Ishikawa (cell line): ENCODE measurements around the gene SPAG6.

Experiments
- CEBPB ChIP-seq: IDR thresholded peaks from 2 replicates; pipeline ENCODE4 v1.6.1; 2012
- CREB1 ChIP-seq: IDR thresholded peaks from 2 replicates; pipeline ENCODE4 v1.6.1; 2012; ENCODE audit warnings: low read depth
- EGR1 ChIP-seq: IDR thresholded peaks from 2 replicates; pipeline ENCODE4 v1.6.1; 2012
- EP300 ChIP-seq: IDR thresholded peaks from 2 replicates; pipeline ENCODE4 v1.6.1; 2012; ENCODE audit warnings: borderline replicate concordance
- FOXM1 ChIP-seq: IDR thresholded peaks from 2 replicates; pipeline ENCODE4 v1.6.1; 2012; ENCODE audit warnings: low read depth, borderline replicate concordance
- NFIC ChIP-seq: IDR thresholded peaks from 2 replicates; pipeline ENCODE4 v1.6.1; 2012
- RAD21 ChIP-seq: IDR thresholded peaks from 2 replicates; pipeline ENCODE4 v1.6.1; 2012; ENCODE audit warnings: low read depth
- TAF1 ChIP-seq: IDR thresholded peaks from 2 replicates; pipeline ENCODE4 v1.6.1; 2012; ENCODE audit warnings: low read depth, mild to moderate bottlenecking
- TCF12 ChIP-seq: IDR thresholded peaks from 2 replicates; pipeline ENCODE4 v1.6.1; 2012; ENCODE audit warnings: low read depth
- TEAD4 ChIP-seq: IDR thresholded peaks from 2 replicates; pipeline ENCODE4 v1.6.1; 2012
- YY1 ChIP-seq: IDR thresholded peaks from 2 replicates; pipeline ENCODE4 v1.6.1; 2012; ENCODE audit warnings: low read depth
- ZBTB7A ChIP-seq: IDR thresholded peaks from 2 replicates; pipeline ENCODE4 v1.6.1; 2012; ENCODE audit warnings: low read depth
- TF ChIP-seq, protein P1 (sequence below): IDR thresholded peaks from 2 replicates; pipeline ENCODE4 v1.6.1; 2012
- TF ChIP-seq, protein P2 (sequence below): IDR thresholded peaks from 2 replicates; pipeline ENCODE4 v1.6.1; 2012; ENCODE audit warnings: low read depth, mild to moderate bottlenecking
- TF ChIP-seq, protein P3 (sequence below): IDR thresholded peaks from 2 replicates; pipeline ENCODE4 v1.6.1; 2012

The SPAG6 gene

DNA sequence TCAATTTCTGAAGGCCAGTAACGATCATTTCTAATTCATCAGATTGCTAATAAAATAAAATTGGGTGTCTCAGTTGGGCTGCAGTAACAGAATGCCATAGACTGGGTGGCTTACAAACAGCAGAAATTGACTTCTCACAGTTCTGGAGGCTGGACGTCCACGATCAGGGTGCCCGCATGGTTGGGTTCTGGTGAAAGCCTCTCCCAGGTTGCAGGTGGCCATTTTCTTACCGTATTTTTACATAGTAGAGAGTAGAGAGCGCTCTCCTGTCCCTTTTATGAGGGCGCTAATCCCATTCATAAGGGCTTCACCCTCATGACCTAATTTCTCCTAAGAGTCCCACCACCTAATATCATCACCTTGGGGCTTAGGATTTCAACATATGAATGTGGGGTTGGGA lies 106.0 kb downstream of the SPAG6 start:
- no peak for TF ChIP-seq TCF12
- TF ChIP-seq, protein P1, sequence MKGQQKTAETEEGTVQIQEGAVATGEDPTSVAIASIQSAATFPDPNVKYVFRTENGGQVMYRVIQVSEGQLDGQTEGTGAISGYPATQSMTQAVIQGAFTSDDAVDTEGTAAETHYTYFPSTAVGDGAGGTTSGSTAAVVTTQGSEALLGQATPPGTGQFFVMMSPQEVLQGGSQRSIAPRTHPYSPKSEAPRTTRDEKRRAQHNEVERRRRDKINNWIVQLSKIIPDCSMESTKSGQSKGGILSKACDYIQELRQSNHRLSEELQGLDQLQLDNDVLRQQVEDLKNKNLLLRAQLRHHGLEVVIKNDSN: no peak
- TF ChIP-seq, protein P2, sequence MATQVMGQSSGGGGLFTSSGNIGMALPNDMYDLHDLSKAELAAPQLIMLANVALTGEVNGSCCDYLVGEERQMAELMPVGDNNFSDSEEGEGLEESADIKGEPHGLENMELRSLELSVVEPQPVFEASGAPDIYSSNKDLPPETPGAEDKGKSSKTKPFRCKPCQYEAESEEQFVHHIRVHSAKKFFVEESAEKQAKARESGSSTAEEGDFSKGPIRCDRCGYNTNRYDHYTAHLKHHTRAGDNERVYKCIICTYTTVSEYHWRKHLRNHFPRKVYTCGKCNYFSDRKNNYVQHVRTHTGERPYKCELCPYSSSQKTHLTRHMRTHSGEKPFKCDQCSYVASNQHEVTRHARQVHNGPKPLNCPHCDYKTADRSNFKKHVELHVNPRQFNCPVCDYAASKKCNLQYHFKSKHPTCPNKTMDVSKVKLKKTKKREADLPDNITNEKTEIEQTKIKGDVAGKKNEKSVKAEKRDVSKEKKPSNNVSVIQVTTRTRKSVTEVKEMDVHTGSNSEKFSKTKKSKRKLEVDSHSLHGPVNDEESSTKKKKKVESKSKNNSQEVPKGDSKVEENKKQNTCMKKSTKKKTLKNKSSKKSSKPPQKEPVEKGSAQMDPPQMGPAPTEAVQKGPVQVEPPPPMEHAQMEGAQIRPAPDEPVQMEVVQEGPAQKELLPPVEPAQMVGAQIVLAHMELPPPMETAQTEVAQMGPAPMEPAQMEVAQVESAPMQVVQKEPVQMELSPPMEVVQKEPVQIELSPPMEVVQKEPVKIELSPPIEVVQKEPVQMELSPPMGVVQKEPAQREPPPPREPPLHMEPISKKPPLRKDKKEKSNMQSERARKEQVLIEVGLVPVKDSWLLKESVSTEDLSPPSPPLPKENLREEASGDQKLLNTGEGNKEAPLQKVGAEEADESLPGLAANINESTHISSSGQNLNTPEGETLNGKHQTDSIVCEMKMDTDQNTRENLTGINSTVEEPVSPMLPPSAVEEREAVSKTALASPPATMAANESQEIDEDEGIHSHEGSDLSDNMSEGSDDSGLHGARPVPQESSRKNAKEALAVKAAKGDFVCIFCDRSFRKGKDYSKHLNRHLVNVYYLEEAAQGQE: no peak
- TF ChIP-seq EGR1: no peak
- no peak for TF ChIP-seq TAF1
- no peak for TF ChIP-seq FOXM1
- TF ChIP-seq TEAD4: no peak

DNA sequence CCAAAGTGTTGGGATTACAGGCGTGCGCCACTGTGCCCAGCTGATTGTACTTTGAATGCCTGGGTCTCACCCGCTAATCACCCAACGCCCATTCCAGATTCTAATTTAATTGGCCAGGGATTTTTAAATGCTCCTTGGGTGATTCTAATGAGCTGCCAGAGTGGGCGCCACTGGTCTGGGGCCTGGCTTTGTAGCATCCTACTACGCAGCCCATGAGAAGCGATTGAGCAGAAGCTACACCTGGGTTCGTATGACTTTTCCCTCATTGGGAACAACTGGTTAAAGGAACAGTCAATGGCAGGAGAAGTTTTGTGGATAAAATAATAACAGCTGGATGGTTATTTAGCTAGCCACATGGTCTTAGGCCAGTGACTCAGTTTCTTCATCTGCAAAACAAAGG lies 108.0 kb downstream of the SPAG6 start:
- TF ChIP-seq, protein P1: no peak
- TF ChIP-seq EP300: no peak
- TF ChIP-seq RAD21: no peak
- no peak for TF ChIP-seq NFIC
- no peak for TF ChIP-seq CREB1
- TF ChIP-seq YY1: no peak
- TF ChIP-seq CEBPB: no peak
- TF ChIP-seq, protein P2: no peak
- no peak for TF ChIP-seq ZBTB7A
- TF ChIP-seq TEAD4: no peak
- TF ChIP-seq, protein P3, sequence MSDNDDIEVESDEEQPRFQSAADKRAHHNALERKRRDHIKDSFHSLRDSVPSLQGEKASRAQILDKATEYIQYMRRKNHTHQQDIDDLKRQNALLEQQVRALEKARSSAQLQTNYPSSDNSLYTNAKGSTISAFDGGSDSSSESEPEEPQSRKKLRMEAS: no peak
- TF ChIP-seq TCF12: no peak
- no peak for TF ChIP-seq FOXM1
- no peak for TF ChIP-seq EGR1
- no peak for TF ChIP-seq TAF1

DNA sequence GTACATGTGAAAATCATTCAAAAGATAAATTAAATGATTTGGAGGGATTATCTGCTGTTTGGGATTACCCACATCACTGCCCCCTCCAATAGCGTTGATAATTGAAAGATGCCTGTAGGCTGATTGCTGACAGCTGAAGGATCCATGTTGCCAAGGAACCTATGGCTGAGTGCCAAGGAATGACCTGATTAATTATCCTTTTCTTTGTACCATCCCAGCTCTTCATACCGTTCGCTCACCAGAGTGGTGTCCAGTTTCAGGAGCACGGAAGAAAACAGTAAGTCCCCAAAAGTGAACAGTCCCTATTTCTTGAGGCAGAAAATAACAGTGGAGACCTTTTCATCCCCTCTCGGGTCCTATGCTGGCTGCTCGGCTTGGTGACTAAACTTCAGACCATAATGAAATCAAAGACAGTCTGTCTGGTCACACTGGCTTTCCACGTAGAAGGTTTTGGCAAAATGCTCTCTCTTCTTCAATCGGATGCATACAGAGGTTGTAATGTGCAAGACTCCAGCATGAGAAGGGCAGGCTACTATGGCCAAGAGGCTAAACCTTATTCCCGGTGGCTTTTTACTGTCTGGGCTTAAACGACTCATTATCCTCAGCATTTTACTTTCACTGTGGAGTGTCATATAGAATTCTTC lies 108.8 kb downstream of the SPAG6 start:
- TF ChIP-seq NFIC (no peak), EGR1 (no peak), TCF12 (no peak), ZBTB7A (no peak), RAD21 (no peak), TAF1 (no peak)
- TF ChIP-seq, protein P3: no peak
- TF ChIP-seq, protein P1: no peak

DNA sequence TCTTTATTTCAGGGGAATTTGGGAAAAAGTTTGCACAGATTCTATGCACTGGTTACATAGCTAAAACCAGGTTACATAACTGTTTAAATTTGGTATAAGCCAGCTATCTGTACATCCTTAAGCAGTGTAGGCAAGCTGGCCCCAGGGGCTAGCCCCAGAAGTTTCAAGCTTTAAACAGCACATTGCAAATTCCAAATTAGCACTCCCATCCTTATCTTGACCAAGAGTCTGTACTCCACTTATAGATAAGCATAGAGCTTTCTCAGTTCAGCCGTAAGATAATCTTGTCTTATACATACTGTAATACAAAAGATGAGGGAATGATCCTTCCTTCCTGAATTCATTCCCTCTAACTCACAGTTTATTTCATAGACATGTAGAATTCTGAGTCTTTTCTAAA lies 109.3 kb downstream of the SPAG6 start:
- no peak for TF ChIP-seq EP300
- TF ChIP-seq YY1: no peak
- TF ChIP-seq, protein P1: no peak
- TF ChIP-seq, protein P3: no peak
- no peak for TF ChIP-seq TAF1
- TF ChIP-seq CEBPB: no peak

DNA sequence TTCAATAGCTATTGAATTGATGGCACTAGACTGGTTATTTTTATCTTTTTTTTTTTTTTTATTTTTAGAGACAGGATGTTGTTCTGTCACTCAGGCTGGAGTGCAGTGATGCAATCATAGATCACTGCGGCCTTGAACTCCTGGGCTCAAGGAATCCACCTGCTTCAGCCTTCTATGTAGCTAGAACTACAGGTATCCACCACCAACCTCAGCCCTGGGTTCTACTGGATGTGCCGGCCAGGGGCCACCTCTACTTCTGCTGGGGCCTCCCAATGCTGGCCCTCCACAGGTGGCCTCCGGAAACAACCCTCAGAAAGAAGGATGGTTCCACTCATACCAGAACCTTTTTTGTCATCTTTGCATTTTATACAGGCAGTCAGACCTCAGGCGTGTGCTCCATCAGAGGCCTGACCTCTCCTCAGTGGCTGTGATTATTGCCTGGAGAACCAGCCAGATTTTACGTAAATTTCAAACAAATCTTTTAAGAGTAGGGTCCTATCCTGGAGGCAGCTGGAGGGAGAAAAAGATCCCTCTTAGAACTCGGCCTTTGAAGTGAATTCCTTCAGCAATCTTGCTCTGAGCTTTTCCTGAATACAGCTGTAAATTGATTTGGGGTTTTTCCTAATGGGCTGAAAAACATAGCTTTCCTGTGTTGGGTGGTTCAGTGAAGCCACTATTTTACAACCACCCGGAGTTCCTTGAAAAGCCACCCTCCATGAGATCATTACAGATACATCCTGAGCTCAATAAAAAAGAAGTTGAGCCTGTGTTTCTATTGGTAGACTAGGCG lies 110.0 kb downstream of the SPAG6 start:
- no peak for TF ChIP-seq CEBPB
- TF ChIP-seq RAD21: no peak
- no peak for TF ChIP-seq CREB1
- no peak for TF ChIP-seq EGR1
- TF ChIP-seq TAF1: no peak
- TF ChIP-seq, protein P3: no peak
- no peak for TF ChIP-seq YY1
- TF ChIP-seq FOXM1: no peak
- no peak for TF ChIP-seq ZBTB7A
- no peak for TF ChIP-seq TEAD4
- no peak for TF ChIP-seq TCF12
- TF ChIP-seq, protein P1: no peak
- TF ChIP-seq, protein P2: no peak
- TF ChIP-seq NFIC: no peak
- no peak for TF ChIP-seq EP300
